HL-60 (cell line): ENCODE data around the gene NR4A1.

Source experiments
- CTCF ChIP-seq: IDR thresholded peaks from one replicate; pipeline ENCODE4 v1.5.1; 2011; ENCODE audit warnings: low read length, control low read depth, inconsistent platforms; ENCODE audit not compliant: insufficient read depth
- POLR2AphosphoS5 ChIP-seq: IDR thresholded peaks from 2 replicates; pipeline ENCODE4 v1.6.1; 2012; ENCODE audit warnings: low read depth

- TF ChIP-seq CTCF = no peak
- TF ChIP-seq POLR2AphosphoS5 = no peak
Measured at GRCh38 chr12:52070185-52070925, 19.1 kb downstream of the NR4A1 start.
